ENCODE results near the gene ZNF334.

Gene ZNF334

GRCh38 chr20:46484954-46485353, 28.4 kb downstream of the ZNF334 start:
- DNase-seq = no peak

- no peak for DNase-seq
Observed at GRCh38 chr20:46483879-46484278, 29.5 kb downstream of the ZNF334 start.

DNA sequence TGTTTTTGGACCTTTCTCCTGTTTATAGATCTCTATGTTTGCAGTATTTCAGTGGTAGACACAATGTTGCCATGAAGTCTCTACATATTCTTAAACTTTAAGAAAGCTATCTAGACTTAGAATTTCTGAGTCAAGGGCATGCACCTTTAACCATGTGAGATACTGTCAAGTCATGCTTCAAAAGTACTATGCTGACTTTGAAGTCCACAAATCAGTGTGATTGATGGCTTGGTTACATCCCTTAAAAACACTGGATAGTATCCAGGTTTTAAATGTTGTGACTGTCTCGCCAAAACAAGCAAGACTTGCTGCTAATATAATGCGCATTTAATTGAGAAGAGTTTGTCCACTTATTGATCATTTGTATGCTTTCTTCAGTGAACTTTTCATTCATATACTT, 30.5 kb downstream of the ZNF334 start:
- no peak for DNase-seq

GRCh38 chr20:46477640-46478039, 35.7 kb downstream of the ZNF334 start:
- DNase-seq = no peak

DNA sequence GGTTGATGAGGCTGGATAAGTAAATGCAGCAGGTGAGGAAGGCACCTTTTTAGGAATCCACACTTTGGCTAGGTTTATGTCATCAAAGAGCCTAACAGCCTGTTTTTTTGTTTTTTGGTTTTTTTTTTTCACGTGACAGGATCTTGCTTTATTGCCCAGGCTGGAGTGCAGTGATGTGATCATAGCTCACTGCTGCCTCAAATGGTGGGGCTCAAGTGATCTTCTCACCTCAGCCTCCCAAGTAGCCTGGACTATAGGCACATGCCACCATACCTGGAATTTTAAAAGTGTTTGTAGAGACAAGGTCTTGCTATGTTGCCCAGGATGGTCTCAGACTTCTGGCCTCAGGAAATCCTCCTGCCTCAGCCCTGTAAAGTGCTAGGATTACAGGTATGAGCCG, 36.1 kb downstream of the ZNF334 start:
- DNase-seq = no peak

- no peak for DNase-seq
Observed at GRCh38 chr20:46468508-46468907, 44.9 kb downstream of the ZNF334 start.

DNA sequence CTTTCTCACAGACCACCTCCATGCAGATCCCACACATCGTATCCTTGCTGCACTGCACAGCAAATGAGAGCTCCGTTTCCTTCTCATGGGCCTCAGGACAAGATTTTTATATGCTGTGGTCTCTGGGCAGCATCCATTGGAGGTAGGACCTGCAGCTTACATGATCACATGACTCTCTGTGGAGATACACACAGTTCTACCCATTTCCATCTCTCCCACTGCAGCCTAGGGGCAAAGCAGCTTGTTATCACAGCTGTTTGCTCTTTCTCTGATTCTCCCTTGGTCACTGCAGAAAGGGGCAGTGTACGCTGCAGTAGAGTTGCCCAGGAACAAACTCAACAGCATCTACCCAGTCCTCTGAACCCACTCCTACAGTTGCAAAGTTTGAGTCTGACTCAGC, 48.9 kb downstream of the ZNF334 start:
- DNase-seq = no peak

DNA sequence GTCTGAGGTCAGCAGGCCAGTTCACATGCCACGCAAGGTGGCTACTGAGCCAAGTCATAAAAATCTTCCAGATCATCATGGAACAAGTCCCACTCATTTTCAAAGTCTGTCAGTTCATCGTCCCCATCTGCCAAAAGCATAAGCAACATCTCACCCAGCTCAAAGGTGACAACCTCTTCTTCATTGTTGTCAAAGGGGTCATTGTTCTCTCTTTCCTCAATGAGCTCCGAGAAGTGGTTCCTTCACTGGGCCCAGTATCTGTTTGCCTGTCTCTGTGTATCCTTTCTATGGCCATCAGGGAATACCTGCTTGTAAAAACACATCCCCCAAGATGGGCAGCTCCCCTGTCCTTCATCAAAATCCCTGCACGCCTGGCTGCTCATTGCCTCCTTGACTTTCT, 49.5 kb downstream of the ZNF334 start:
- no peak for DNase-seq

GRCh38 chr20:46461808-46462207, 51.6 kb downstream of the ZNF334 start:
- DNase-seq = no peak

- DNase-seq = no peak
Observed at GRCh38 chr20:46458866-46459750, 54.3 kb downstream of the ZNF334 start.

GRCh38 chr20:46456255-46457028, 56.9 kb downstream of the ZNF334 start:
- DNase-seq = no peak

- no peak for DNase-seq
Observed at GRCh38 chr20:46455729-46456128, 57.6 kb downstream of the ZNF334 start.
